Measurements from ENCODE around the gene ADCY3. TPM values are rescaled to one million over a fixed set of nuclear protein-coding genes. Genes with fewer than 3 reads are reported as not detected.

ADCY3 gene
- total and polyA plus RNA-seq, 3 donors from 2014 or later = 22.3 to 41.6 (median 27.9) TPM

- H3K9me3 ChIP-seq = no peaks in the 10 kb centered on the region
- H3K27me3 ChIP-seq = no peaks in the 10 kb centered on the region
- no peaks in the 10 kb centered on the region for H3K36me3 ChIP-seq (ENCODE audit: low read depth, missing control alignments)
- H3K27ac ChIP-seq = no peak overlapping the region
- intact Hi-C loops (cut with DNase I; ENCODE audit: low total_unique reads) = no loop called here
- no peak overlapping the region for H3K4me3 ChIP-seq
- peak; percentile 10 for DNase-seq
- TF ChIP-seq, protein P1, sequence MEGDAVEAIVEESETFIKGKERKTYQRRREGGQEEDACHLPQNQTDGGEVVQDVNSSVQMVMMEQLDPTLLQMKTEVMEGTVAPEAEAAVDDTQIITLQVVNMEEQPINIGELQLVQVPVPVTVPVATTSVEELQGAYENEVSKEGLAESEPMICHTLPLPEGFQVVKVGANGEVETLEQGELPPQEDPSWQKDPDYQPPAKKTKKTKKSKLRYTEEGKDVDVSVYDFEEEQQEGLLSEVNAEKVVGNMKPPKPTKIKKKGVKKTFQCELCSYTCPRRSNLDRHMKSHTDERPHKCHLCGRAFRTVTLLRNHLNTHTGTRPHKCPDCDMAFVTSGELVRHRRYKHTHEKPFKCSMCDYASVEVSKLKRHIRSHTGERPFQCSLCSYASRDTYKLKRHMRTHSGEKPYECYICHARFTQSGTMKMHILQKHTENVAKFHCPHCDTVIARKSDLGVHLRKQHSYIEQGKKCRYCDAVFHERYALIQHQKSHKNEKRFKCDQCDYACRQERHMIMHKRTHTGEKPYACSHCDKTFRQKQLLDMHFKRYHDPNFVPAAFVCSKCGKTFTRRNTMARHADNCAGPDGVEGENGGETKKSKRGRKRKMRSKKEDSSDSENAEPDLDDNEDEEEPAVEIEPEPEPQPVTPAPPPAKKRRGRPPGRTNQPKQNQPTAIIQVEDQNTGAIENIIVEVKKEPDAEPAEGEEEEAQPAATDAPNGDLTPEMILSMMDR (IDR thresholded peaks at IDR 0.05) = no peak
- TF ChIP-seq POLR2A (IDR thresholded peaks at IDR 0.05) = no peak
- peaks cover 4% of the 10 kb centered on the region for H3K4me1 ChIP-seq
- 94 to 96% methylated on average over 11 to 17 of the region's 17 CpGs for WGBS, 2 donors
Measured at GRCh38 chr2:24820598-24821432, 99.2 kb downstream of the ADCY3 start.

DNA sequence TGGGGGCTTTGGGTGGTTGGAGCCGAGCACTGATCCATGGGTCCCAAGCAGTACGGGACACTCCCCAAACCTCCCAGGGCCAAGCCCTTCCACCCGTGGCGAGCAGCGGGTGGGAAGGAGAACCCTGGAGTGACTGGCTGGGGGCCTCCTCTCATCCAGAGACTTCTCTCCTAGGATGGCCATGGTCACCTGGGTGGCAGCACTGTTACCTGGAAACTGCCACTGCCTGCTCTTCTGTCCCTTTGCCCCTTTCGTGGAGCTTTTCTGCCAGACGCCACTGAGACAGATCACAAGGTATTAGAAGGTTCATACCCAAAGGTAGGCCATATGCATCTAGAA is 99.9 kb downstream of the ADCY3 start:
- no peaks in the 10 kb centered on the region for H3K9me3 ChIP-seq
- peaks cover 4% of the 10 kb centered on the region for H3K4me1 ChIP-seq
- no peaks in the 10 kb centered on the region for H3K27me3 ChIP-seq
- no peak overlapping the region for H3K4me3 ChIP-seq
- no peaks in the 10 kb centered on the region for H3K36me3 ChIP-seq (ENCODE audit: low read depth, missing control alignments)
- intact Hi-C loops (cut with DNase I; ENCODE audit: low total_unique reads) = no loop called here
- 76 to 95% methylated on average over 6 of the region's 7 CpGs for WGBS, 2 donors
- H3K27ac ChIP-seq = no peak overlapping the region
- DNase-seq = peak; percentile 7
- no peak for TF ChIP-seq POLR2A (IDR thresholded peaks at IDR 0.05)
- TF ChIP-seq, protein P1 (IDR thresholded peaks at IDR 0.05) = no peak

- peak; percentile 10 for DNase-seq
- WGBS, 2 donors = 87 to 92% methylated on average over 19 to 20 of the region's 21 CpGs
- intact Hi-C loops (cut with DNase I; ENCODE audit: low total_unique reads) = no loop called here
Measured at GRCh38 chr2:24819442-24820174, 100.4 kb downstream of the ADCY3 start.

GRCh38 chr2:24818721-24819167 is 101.3 kb downstream of the ADCY3 start:
- intact Hi-C loops (cut with DNase I; ENCODE audit: low total_unique reads) = no loop called here
- H3K9me3 ChIP-seq = no peaks in the 10 kb centered on the region
- WGBS, 2 donors = 43 to 47% methylated on average over 9 of the region's 9 CpGs
- no peak overlapping the region for H3K4me3 ChIP-seq
- H3K4me1 ChIP-seq = peaks cover 4% of the 10 kb centered on the region
- peak; percentile 15 for DNase-seq
- peak overlapping the region in 1 of 2 donors; percentile 39 for H3K27ac ChIP-seq
- H3K36me3 ChIP-seq (ENCODE audit: low read depth, missing control alignments) = no peaks in the 10 kb centered on the region
- H3K27me3 ChIP-seq = no peaks in the 10 kb centered on the region
- TF ChIP-seq, protein P1 (IDR thresholded peaks at IDR 0.05) = no peak
- TF ChIP-seq POLR2A (IDR thresholded peaks at IDR 0.05) = no peak

More at GRCh38 chr2:24819442-24820174, 100.4 kb downstream of the ADCY3 start:
- peak overlapping the region in 1 of 2 donors; percentile 39 for H3K27ac ChIP-seq
- no peaks in the 10 kb centered on the region for H3K27me3 ChIP-seq
- no peaks in the 10 kb centered on the region for H3K9me3 ChIP-seq
- H3K4me3 ChIP-seq = no peak overlapping the region
- H3K4me1 ChIP-seq = peaks cover 4% of the 10 kb centered on the region
- no peak for TF ChIP-seq POLR2A (IDR thresholded peaks at IDR 0.05)
- TF ChIP-seq, protein P1 (IDR thresholded peaks at IDR 0.05) = no peak
- H3K36me3 ChIP-seq (ENCODE audit: low read depth, missing control alignments) = no peaks in the 10 kb centered on the region
